ENCODE measurements around the gene GRIK3.

GRIK3 gene

DNA sequence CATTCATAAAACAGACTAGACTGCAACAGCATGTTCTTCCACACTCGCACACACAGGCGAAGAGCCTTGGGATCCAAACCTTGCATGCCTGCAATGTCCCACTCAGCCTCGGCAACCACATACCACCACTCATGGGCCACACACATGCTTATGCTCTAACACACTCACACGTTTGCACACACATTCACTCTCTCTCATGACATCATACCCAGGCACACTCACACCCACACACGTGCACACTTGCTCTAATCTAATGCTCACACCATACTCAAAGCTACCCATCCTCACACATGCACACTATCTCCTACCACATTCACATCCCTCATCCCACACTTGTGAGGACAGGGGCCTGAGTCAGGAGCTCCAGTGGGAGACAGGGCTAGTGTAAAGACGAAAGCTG is 50.3 kb downstream of the GRIK3 start:
- Histone ChIP-seq H3K4me1 (ENCODE audit: control insufficient read depth, insufficient read depth, low read length) (no peaks in the 10 kb centered on the region), H3K9me3 (ENCODE audit: control insufficient read depth, insufficient read depth, low read depth, low read length) (no peaks in the 10 kb centered on the region), H3K27ac (ENCODE audit: extremely low read depth, low read depth, low read length) (no peak overlapping the region), H3K4me3 (ENCODE audit: low read depth, low read length) (no peak overlapping the region), H3K36me3 (ENCODE audit: control insufficient read depth in 2 of 2, insufficient read depth in 1 of 2, low read length in 2 of 2) (no peaks in the 10 kb centered on the region)
- TF ChIP-seq ZFHX2 (tag by site-specific recombination; conservative IDR thresholded peaks at IDR 0.05) (peak; percentile 54), ZNF138 (tag by site-specific recombination; IDR thresholded peaks at IDR 0.05; ENCODE audit: borderline replicate concordance) (no peak), ZNF175 (tag by site-specific recombination; IDR thresholded peaks at IDR 0.05) (no peak), RBAK (tag by site-specific recombination; IDR thresholded peaks at IDR 0.05) (no peak)
- TF ChIP-seq, protein P1, sequence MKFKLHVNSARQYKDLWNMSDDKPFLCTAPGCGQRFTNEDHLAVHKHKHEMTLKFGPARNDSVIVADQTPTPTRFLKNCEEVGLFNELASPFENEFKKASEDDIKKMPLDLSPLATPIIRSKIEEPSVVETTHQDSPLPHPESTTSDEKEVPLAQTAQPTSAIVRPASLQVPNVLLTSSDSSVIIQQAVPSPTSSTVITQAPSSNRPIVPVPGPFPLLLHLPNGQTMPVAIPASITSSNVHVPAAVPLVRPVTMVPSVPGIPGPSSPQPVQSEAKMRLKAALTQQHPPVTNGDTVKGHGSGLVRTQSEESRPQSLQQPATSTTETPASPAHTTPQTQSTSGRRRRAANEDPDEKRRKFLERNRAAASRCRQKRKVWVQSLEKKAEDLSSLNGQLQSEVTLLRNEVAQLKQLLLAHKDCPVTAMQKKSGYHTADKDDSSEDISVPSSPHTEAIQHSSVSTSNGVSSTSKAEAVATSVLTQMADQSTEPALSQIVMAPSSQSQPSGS (tag by site-specific recombination; IDR thresholded peaks at IDR 0.05; ENCODE audit: low read depth), result 0 out of 2 replicates have a peak, but pooled peaks have one; percentile 26
- POLR2A ChIA-PET, result no interaction called here
- CTCF ChIA-PET, result no interaction called here

DNA sequence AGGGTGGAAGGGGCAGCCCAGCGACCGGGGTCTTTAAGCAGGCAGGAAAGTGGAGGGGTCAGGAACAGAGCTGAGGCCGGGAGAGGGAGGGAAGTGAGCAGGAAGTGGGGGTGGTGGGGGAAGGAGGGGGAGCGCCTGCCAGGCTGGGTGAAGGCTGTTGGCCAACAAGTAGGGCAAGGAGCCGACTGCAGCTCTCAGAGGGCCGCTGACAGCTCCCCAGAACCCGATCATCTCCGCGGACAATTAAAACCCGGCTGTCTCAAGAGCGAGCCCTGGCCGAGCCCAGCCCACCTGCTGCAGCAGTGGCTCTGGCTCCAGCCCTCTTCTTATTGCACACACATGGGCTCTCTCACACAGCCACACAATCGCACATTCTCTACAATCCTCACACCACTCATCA is 51.6 kb downstream of the GRIK3 start:
- H3K9me3 ChIP-seq (ENCODE audit: control insufficient read depth, insufficient read depth, low read depth, low read length), result no peaks in the 10 kb centered on the region
- POLR2A ChIA-PET, result no interaction called here
- no peaks in the 10 kb centered on the region for H3K36me3 ChIP-seq (ENCODE audit: control insufficient read depth in 2 of 2, insufficient read depth in 1 of 2, low read length in 2 of 2)
- CTCF ChIA-PET, result no interaction called here
- H3K27ac ChIP-seq (ENCODE audit: extremely low read depth, low read depth, low read length), result no peak overlapping the region
- TF ChIP-seq, protein P2, sequence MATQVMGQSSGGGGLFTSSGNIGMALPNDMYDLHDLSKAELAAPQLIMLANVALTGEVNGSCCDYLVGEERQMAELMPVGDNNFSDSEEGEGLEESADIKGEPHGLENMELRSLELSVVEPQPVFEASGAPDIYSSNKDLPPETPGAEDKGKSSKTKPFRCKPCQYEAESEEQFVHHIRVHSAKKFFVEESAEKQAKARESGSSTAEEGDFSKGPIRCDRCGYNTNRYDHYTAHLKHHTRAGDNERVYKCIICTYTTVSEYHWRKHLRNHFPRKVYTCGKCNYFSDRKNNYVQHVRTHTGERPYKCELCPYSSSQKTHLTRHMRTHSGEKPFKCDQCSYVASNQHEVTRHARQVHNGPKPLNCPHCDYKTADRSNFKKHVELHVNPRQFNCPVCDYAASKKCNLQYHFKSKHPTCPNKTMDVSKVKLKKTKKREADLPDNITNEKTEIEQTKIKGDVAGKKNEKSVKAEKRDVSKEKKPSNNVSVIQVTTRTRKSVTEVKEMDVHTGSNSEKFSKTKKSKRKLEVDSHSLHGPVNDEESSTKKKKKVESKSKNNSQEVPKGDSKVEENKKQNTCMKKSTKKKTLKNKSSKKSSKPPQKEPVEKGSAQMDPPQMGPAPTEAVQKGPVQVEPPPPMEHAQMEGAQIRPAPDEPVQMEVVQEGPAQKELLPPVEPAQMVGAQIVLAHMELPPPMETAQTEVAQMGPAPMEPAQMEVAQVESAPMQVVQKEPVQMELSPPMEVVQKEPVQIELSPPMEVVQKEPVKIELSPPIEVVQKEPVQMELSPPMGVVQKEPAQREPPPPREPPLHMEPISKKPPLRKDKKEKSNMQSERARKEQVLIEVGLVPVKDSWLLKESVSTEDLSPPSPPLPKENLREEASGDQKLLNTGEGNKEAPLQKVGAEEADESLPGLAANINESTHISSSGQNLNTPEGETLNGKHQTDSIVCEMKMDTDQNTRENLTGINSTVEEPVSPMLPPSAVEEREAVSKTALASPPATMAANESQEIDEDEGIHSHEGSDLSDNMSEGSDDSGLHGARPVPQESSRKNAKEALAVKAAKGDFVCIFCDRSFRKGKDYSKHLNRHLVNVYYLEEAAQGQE (tag by site-specific recombination; IDR thresholded peaks at IDR 0.05), result no peak
- TF ChIP-seq MEIS1 (CRISPR knock-in tag; IDR thresholded peaks at IDR 0.05; ENCODE audit: borderline replicate concordance), result no peak
- TF ChIP-seq ZNF10 (tag by site-specific recombination; IDR thresholded peaks at IDR 0.05), result no peak
- TF ChIP-seq BCL11A (tag by site-specific recombination; IDR thresholded peaks at IDR 0.05; ENCODE audit: low read depth), result no peak
- no peak for TF ChIP-seq ZNF221 (tag by site-specific recombination; IDR thresholded peaks at IDR 0.05; ENCODE audit: borderline replicate concordance)
- no peak for TF ChIP-seq SALL2 (tag by site-specific recombination; IDR thresholded peaks at IDR 0.05; ENCODE audit: borderline replicate concordance)
- TF ChIP-seq SP3 (tag by site-specific recombination; IDR thresholded peaks at IDR 0.05), result no peak
- TF ChIP-seq MZF1 (tag by site-specific recombination; IDR thresholded peaks at IDR 0.05; ENCODE audit: borderline replicate concordance), result no peak
- no peak for TF ChIP-seq ZNF514 (tag by site-specific recombination; IDR thresholded peaks at IDR 0.05)
- H3K4me1 ChIP-seq (ENCODE audit: control insufficient read depth, insufficient read depth, low read length), result no peaks in the 10 kb centered on the region
- H3K4me3 ChIP-seq (ENCODE audit: low read depth, low read length), result no peak overlapping the region

GRCh38 chr1:36981771-36982622 is 52.3 kb downstream of the GRIK3 start:
- H3K27ac ChIP-seq (ENCODE audit: extremely low read depth, low read depth, low read length), result no peak overlapping the region
- no peaks in the 10 kb centered on the region for H3K4me1 ChIP-seq (ENCODE audit: control insufficient read depth, insufficient read depth, low read length)
- TF ChIP-seq EGR2 (tag by site-specific recombination; IDR thresholded peaks at IDR 0.05; ENCODE audit: low read depth) (peak; percentile 93), MYNN (tag by site-specific recombination; IDR thresholded peaks at IDR 0.05; ENCODE audit: borderline replicate concordance) (no peak), ZFHX2 (tag by site-specific recombination; conservative IDR thresholded peaks at IDR 0.05) (peak; percentile 80), BCL11B (tag by site-specific recombination; IDR thresholded peaks at IDR 0.05; ENCODE audit: low read depth) (no peak), SALL2 (tag by site-specific recombination; IDR thresholded peaks at IDR 0.05; ENCODE audit: borderline replicate concordance) (no peak)
- TF ChIP-seq, protein P3, sequence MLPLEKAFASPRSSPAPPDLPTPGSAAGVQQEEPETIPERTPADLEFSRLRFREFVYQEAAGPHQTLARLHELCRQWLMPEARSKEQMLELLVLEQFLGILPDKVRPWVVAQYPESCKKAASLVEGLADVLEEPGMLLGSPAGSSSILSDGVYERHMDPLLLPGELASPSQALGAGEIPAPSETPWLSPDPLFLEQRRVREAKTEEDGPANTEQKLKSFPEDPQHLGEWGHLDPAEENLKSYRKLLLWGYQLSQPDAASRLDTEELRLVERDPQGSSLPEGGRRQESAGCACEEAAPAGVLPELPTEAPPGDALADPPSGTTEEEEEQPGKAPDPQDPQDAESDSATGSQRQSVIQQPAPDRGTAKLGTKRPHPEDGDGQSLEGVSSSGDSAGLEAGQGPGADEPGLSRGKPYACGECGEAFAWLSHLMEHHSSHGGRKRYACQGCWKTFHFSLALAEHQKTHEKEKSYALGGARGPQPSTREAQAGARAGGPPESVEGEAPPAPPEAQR (tag by site-specific recombination; IDR thresholded peaks at IDR 0.05), result no peak
- ChIA-PET CTCF (no interaction called here), POLR2A (no interaction called here)
- H3K36me3 ChIP-seq (ENCODE audit: control insufficient read depth in 2 of 2, insufficient read depth in 1 of 2, low read length in 2 of 2), result no peaks in the 10 kb centered on the region
- no peak overlapping the region for H3K4me3 ChIP-seq (ENCODE audit: low read depth, low read length)
- no peaks in the 10 kb centered on the region for H3K9me3 ChIP-seq (ENCODE audit: control insufficient read depth, insufficient read depth, low read depth, low read length)
